Left hindlimb (tissue), 1 donor: ENCODE data around the gene OR2T34.
"Not testable (repeated sequence)": the region's sequence is repeated elsewhere in the genome, so short reads cannot be mapped to it uniquely, and the experiment has no call there.

Experiments used
- DNase-seq: peaks from one replicate; pipeline ENCODE4 v3.0.0-alpha.2; 2018

Gene OR2T34

DNA sequence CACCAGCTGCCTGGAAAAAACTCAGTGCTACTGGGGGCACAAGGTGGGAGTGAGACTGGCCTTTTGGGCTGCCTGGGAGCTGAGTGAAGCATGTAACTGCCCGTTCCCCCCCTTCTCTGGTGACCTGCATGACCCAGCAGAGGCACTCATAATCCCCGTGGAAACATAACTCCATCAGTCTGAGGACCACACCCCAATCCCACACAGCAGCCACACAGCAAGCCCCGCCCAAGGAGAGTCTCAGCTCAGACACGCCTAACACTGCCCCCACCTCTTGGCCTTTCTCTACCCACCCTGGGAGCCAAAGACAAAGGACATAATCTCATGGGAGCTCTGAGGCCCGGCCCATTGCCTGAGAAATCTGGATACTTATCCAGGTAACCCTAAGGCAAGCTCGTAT is 23.5 kb downstream of the OR2T34 start:
- not testable (repeated sequence) for DNase-seq

- not testable (repeated sequence) for DNase-seq
Observed at GRCh38 chr1:248547383-248547782, 27.2 kb downstream of the OR2T34 start.

- DNase-seq: not testable (repeated sequence)
Observed at GRCh38 chr1:248537449-248537848, 37.1 kb downstream of the OR2T34 start.
